Neutrophil (primary cell): ENCODE data around the gene GCAT.
"Not testable (repeated sequence)": the region's sequence is repeated elsewhere in the genome, so short reads cannot be mapped to it uniquely, and the experiment has no call there.

Experiments used
- H3K27ac ChIP-seq: fragments of 200-600 bp; sonication (generic); 2 replicates; pipeline ENCODE4 v1.5.1; 2016; ENCODE audit warnings: mild to moderate bottlenecking, moderate library complexity
- H3K27me3 ChIP-seq: fragments of 200-600 bp; sonication (generic); 2 replicates; pipeline ENCODE4 v1.6.0; 2016; ENCODE audit warnings: mild to moderate bottlenecking
- H3K36me3 ChIP-seq: fragments of 200-600 bp; sonication (generic); 2 replicates; pipeline ENCODE4 v1.5.1; 2017
- H3K4me1 ChIP-seq, 2 experiments: fragments of 200-600 bp in 1 of 2; sonication (generic) in 1 of 2; 1 replicate in 1 of 2; 2 replicates in 1 of 2; pipeline versions ENCODE4 v1.5.1 to v1.6.1; 2013 to 2016; ENCODE audit warnings: low read depth in 1 of 2, low read length in 1 of 2, mild to moderate bottlenecking in 1 of 2, moderate library complexity in 1 of 2; ENCODE audit not compliant: control insufficient read depth in 1 of 2, insufficient read depth in 1 of 2
- H3K4me3 ChIP-seq, 2 experiments: fragments of 200-600 bp in 1 of 2; sonication (generic) in 1 of 2; 1 replicate in 1 of 2; 2 replicates in 1 of 2; pipeline ENCODE4 v1.5.1; 2013 to 2016; ENCODE audit warnings: low read depth in 1 of 2, low read length in 1 of 2, mild to moderate bottlenecking in 1 of 2, moderate library complexity in 1 of 2
- H3K9me3 ChIP-seq: fragments of 200-600 bp; sonication (generic); 2 replicates; pipeline ENCODE4 v1.5.1; 2016
- CTCF ChIP-seq: fragments of 200-600 bp; sonication (generic); IDR thresholded peaks from 2 replicates; pipeline ENCODE4 v1.5.1; 2016; ENCODE audit warnings: antibody characterized with exemption

Gene GCAT

DNA sequence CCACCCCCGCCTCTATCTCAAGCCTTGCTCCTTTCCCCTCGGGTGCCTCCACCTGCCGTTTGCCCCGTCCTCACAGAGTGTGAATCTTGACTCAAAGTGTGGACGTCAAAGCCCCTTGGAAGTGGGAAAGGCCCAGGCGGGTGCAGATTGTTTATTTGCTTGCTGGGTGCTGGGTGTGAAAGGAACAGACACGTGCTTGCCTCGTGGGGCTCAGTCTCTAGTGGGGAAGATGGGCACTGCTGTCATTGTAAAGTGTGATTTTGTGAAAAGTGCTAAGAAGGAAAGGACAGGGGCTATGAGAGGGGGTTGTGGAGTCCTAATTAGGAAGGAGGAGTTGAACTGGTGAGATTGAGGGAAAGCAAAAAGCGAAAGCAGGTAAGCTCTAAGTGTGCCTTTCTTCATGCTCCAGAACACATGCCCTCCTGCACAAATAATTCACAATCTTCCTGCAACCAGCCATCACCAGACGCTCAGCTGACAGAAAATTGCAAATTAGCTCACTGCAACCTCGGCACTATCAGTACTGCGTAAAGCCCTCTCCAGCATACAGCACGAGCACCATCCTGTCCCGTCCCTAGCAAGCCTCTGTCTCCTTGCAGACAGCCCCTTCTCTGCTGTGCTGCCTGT, 9.7 kb upstream of the GCAT start:
- Histone ChIP-seq H3K27ac (no peak overlapping the region), H3K4me1 (peaks cover 11 to 12% of the 10 kb centered on the region in 2 experiments), H3K27me3 (peaks cover 19% of the 10 kb centered on the region), H3K36me3 (no peaks in the 10 kb centered on the region), H3K4me3 (no peak overlapping the region), H3K9me3 (no peaks in the 10 kb centered on the region)
- no peak for TF ChIP-seq CTCF

GRCh38 chr22:37799979-37800378, 7.8 kb upstream of the GCAT start:
- H3K36me3 ChIP-seq, result not testable (repeated sequence)
- H3K27me3 ChIP-seq, result peaks cover 39% of the 10 kb centered on the region

GRCh38 chr22:37801946-37802309, 5.8 kb upstream of the GCAT start:
- Histone ChIP-seq H3K27me3 (peaks cover 59% of the 10 kb centered on the region), H3K4me1 (peaks cover 39 to 47% of the 10 kb centered on the region in 2 experiments), H3K36me3 (no peaks in the 10 kb centered on the region)

More at GRCh38 chr22:37799979-37800378, 7.8 kb upstream of the GCAT start:
- not testable (repeated sequence) for H3K9me3 ChIP-seq, H3K4me3 ChIP-seq, H3K27ac ChIP-seq
- H3K4me1 ChIP-seq, result peaks cover 21 to 28% of the 10 kb centered on the region in 2 experiments

DNA sequence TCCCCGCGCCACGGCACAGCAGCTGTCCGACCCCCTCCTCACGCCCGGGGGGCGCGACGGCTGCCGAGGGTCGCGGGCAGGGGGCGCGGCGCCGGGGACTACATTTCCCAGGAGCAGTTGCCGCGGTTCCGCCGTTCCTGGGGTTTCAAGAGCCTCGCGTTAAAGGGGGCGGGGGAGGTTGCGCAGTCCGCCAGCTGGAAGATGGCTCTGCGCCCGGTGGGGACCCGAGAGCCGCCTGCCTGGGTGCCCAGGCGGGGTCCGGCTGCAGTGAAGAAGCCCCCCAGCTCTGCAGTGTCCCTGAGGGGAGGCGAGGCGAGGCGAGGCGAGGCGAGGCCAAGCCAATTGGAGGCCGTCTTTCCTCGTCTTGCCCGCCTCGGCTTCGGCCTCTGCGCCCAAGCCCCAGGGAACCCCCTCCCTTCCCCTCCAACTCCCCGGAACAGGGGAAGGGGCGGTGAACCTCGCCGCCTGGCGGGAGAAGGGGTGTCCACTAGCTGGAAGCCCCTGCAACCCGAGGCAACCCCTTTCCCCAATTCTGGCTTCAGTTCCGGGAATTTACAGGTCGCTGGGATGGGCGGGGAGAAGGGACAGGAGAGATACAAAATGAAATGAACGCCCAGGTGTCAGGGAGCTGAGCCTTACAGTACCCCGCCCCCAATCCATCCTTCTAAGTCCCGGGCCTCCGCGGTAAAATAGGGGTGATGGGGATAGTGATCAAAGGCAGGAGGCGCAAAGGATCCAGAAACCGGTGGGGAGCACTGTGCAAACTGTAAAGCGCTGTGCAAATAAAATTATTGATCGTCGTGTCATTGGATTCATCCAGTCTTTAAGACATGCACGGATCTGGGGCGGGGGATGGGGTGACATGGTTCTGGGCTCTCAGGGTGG, 5.2 kb upstream of the GCAT start:
- Histone ChIP-seq H3K4me3 (peak overlapping the region; percentile 34 to 61), H3K36me3 (no peaks in the 10 kb centered on the region), H3K9me3 (no peaks in the 10 kb centered on the region), H3K27me3 (peaks cover 65% of the 10 kb centered on the region), H3K27ac (no peak overlapping the region), H3K4me1 (peaks cover 45 to 53% of the 10 kb centered on the region in 2 experiments)
- no peak for TF ChIP-seq CTCF

More at GRCh38 chr22:37801946-37802309, 5.8 kb upstream of the GCAT start:
- TF ChIP-seq CTCF, result no peak
- H3K9me3 ChIP-seq, result no peaks in the 10 kb centered on the region
- no peak overlapping the region for H3K27ac ChIP-seq
- H3K4me3 ChIP-seq, result peak overlapping the region; percentile 34 to 61

DNA sequence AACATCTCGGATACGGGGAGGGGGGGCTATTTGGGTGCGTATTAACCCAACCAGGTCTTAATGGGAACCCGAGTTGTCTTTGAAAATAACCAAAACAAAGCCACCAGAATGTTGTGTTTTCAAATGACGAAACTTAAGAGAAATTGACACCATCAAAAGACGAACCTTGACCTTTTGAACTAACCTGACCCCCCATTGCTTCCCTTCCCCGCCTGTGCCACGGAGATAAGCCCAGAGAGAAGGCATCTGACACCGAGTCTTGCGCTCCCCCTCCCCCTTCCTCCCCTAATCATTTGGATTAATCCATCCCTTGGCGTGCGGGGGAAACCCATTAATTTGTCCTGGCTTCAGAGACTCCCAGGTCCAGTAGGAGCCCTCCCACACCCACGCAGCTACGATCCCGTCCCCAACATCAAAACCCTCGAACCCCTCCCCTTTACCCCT, 4.5 kb upstream of the GCAT start:
- no peaks in the 10 kb centered on the region for H3K9me3 ChIP-seq
- TF ChIP-seq CTCF, result no peak
- no peaks in the 10 kb centered on the region for H3K36me3 ChIP-seq
- H3K27me3 ChIP-seq, result peaks cover 72% of the 10 kb centered on the region
- H3K27ac ChIP-seq, result no peak overlapping the region
- H3K4me3 ChIP-seq, result peak overlapping the region; percentile 34 to 61
- H3K4me1 ChIP-seq, result peaks cover 50 to 60% of the 10 kb centered on the region in 2 experiments
